Loucy (cell line): ENCODE results near the gene CBX2.
A peak's percentile ranks its signal among the peaks of the same experiment; 100 is the strongest.

Source experiments
- H2AFZ ChIP-seq: fragments of 200-600 bp; sonication (generic); 2 replicates; pipeline ENCODE4 v1.6.0; 2016; ENCODE audit warnings: antibody characterized with exemption, mild to moderate bottlenecking, low read length, moderate library complexity
- H3F3A ChIP-seq: fragments of 200-600 bp; 2 replicates; pipeline ENCODE4 v1.6.0; 2016; ENCODE audit warnings: antibody characterized with exemption, low read depth, mild to moderate bottlenecking
- H3K27me3 ChIP-seq: fragments of 200-600 bp; sonication (generic); 2 replicates; pipeline ENCODE4 v1.6.1; 2014; ENCODE audit warnings: low read length, mild to moderate bottlenecking; ENCODE audit not compliant: insufficient read depth, poor library complexity, severe bottlenecking
- H3K36me3 ChIP-seq: fragments of 200-600 bp; sonication (generic); 2 replicates; pipeline ENCODE4 v1.6.1; 2016; ENCODE audit warnings: low read length; ENCODE audit not compliant: insufficient read depth
- H3K4me1 ChIP-seq: fragments of 200-600 bp; sonication (generic); 2 replicates; pipeline ENCODE4 v1.5.1; 2014; ENCODE audit warnings: low read length, mild to moderate bottlenecking; ENCODE audit not compliant: insufficient read depth, poor library complexity, severe bottlenecking
- H3K4me2 ChIP-seq: fragments of 200-600 bp; sonication (generic); 2 replicates; pipeline ENCODE4 v1.6.0; 2014; ENCODE audit warnings: antibody characterized with exemption, low read length, low read depth, mild to moderate bottlenecking; ENCODE audit not compliant: poor library complexity, severe bottlenecking
- H3K4me3 ChIP-seq: fragments of 200-600 bp; sonication (generic); 2 replicates; pipeline ENCODE4 v1.5.1; 2014; ENCODE audit warnings: low read length, mild to moderate bottlenecking, mixed read lengths; ENCODE audit not compliant: poor library complexity, severe bottlenecking
- H3K79me2 ChIP-seq: fragments of 200-600 bp; sonication (generic); 2 replicates; pipeline ENCODE4 v1.6.1; 2014; ENCODE audit warnings: low read length; ENCODE audit not compliant: insufficient read depth
- H3K9ac ChIP-seq: fragments of 200-600 bp; sonication (generic); 2 replicates; pipeline ENCODE4 v1.6.0; 2014; ENCODE audit warnings: mild to moderate bottlenecking, low read depth, low read length, moderate library complexity; ENCODE audit not compliant: poor library complexity, severe bottlenecking
- H3K9me2 ChIP-seq: fragments of 200-600 bp; sonication (generic); replicated peaks from 2 replicates; pipeline ENCODE4 v1.6.1; 2016; ENCODE audit warnings: low read depth, low read length, mixed read lengths
- H3K9me3 ChIP-seq: fragments of 200-600 bp; sonication (generic); 2 replicates; pipeline ENCODE4 v1.6.1; 2014; ENCODE audit warnings: mild to moderate bottlenecking, antibody characterized with exemption, low read length, low read depth; ENCODE audit not compliant: insufficient read depth
- H4K20me1 ChIP-seq: fragments of 200-600 bp; sonication (generic); 2 replicates; pipeline ENCODE4 v1.6.0; 2014; ENCODE audit warnings: antibody characterized with exemption, low read length, mild to moderate bottlenecking; ENCODE audit not compliant: insufficient read depth, poor library complexity, severe bottlenecking
- EZH2phosphoT487 ChIP-seq: fragments of 200-600 bp; IDR thresholded peaks from 2 replicates; pipeline ENCODE4 v1.6.1; 2018; ENCODE audit warnings: antibody characterized with exemption, mild to moderate bottlenecking, moderate library complexity, borderline replicate concordance
- TF ChIP-seq, protein P1 (sequence below): fragments of 200-600 bp; sonication (generic); conservative IDR thresholded peaks from 2 replicates; pipeline ENCODE4 v1.5.1; 2014; ENCODE audit warnings: mild to moderate bottlenecking, antibody characterized with exemption, low read length

Gene CBX2

DNA sequence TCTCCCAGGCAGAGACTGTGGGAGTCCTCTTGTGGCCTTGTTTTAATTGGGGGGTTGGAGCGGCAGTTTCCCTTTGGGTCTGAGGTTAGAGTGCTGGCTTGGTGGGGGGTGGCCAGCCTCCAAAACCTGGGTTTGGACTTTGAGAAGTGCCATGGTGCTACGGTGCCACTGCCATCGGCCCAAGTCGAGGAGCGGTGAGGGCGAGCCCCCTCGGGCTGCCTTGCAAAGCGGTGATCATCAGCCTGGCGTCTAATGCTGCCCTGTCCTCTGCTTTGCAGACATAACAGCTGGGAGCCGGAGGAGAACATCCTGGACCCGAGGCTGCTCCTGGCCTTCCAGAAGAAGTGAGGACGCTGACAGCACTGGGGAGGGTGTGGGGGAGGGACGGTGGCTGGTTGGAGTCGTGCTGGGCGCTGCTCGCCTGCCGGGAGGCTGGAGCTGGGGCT, 1.2 kb downstream of the CBX2 start:
- peaks cover 54% of the 10 kb centered on the region for H4K20me1 ChIP-seq
- H3K9me3 ChIP-seq, result no peaks in the 10 kb centered on the region
- no peaks in the 10 kb centered on the region for H3K27me3 ChIP-seq
- peaks cover 45% of the 10 kb centered on the region for H3K4me1 ChIP-seq
- no peak overlapping the region for H2AFZ ChIP-seq
- H3F3A ChIP-seq, result peaks cover 2% of the 10 kb centered on the region; the same call in 1 of the 2 replicates
- peak overlapping the region; percentile 78 for H3K9ac ChIP-seq
- H3K79me2 ChIP-seq, result peaks cover 71% of the 10 kb centered on the region
- H3K4me3 ChIP-seq, result peak overlapping the region; percentile 80
- TF ChIP-seq, protein P1, sequence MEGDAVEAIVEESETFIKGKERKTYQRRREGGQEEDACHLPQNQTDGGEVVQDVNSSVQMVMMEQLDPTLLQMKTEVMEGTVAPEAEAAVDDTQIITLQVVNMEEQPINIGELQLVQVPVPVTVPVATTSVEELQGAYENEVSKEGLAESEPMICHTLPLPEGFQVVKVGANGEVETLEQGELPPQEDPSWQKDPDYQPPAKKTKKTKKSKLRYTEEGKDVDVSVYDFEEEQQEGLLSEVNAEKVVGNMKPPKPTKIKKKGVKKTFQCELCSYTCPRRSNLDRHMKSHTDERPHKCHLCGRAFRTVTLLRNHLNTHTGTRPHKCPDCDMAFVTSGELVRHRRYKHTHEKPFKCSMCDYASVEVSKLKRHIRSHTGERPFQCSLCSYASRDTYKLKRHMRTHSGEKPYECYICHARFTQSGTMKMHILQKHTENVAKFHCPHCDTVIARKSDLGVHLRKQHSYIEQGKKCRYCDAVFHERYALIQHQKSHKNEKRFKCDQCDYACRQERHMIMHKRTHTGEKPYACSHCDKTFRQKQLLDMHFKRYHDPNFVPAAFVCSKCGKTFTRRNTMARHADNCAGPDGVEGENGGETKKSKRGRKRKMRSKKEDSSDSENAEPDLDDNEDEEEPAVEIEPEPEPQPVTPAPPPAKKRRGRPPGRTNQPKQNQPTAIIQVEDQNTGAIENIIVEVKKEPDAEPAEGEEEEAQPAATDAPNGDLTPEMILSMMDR, result no peak
- TF ChIP-seq EZH2phosphoT487, result no peak
- peak overlapping the region; percentile 95 for H3K4me2 ChIP-seq
- peaks cover 19% of the 10 kb centered on the region; the same call in 1 of the 2 replicates for H3K36me3 ChIP-seq
- no peaks in the 10 kb centered on the region for H3K9me2 ChIP-seq

DNA sequence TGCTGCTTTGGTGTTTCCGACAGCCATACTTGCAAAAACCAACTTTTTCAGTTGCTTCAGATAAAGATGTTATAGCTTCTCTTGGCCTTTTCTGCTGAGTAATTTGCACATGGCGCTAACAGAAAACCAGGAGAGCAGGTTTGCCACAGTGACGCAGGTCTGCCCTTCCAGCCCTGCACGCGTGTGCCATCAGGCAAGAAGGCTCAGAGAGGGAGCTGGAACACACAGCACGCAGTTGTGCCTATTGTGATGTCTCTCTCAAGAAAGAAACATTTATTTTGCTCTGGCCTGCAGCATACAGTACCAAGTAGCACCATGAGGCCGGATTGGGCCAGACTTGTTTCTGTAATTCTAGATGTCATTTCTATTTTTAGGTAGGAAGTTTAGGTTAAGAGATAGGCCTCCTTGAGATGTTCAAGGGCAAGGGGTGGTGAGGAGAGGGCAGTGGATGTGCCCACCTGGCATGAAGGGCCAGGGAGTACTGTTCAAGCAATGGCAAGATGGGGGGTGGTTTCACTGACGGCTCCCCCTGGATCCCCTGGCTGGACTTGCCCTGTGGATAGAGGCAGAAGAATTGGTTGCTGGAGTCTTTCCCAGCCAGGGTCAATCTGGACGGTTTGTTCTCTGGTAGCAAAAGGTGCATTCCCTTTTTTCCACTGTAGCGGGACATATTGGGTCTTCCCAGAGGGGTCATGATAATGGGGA, 1.9 kb downstream of the CBX2 start:
- Histone ChIP-seq H3K36me3 (peaks cover 26% of the 10 kb centered on the region; the same call in 1 of the 2 replicates), H3K4me2 (peak overlapping the region; percentile 95), H3K4me3 (peak overlapping the region; percentile 80), H3K9ac (peak overlapping the region; percentile 78), H3K79me2 (peaks cover 78% of the 10 kb centered on the region), H4K20me1 (peaks cover 61% of the 10 kb centered on the region), H3K9me2 (no peaks in the 10 kb centered on the region), H3F3A (peaks cover 2% of the 10 kb centered on the region; the same call in 1 of the 2 replicates), H3K9me3 (no peaks in the 10 kb centered on the region), H3K27me3 (no peaks in the 10 kb centered on the region), H3K4me1 (peaks cover 45% of the 10 kb centered on the region), H2AFZ (no peak overlapping the region)
- TF ChIP-seq, protein P1, result no peak
- TF ChIP-seq EZH2phosphoT487, result no peak

DNA sequence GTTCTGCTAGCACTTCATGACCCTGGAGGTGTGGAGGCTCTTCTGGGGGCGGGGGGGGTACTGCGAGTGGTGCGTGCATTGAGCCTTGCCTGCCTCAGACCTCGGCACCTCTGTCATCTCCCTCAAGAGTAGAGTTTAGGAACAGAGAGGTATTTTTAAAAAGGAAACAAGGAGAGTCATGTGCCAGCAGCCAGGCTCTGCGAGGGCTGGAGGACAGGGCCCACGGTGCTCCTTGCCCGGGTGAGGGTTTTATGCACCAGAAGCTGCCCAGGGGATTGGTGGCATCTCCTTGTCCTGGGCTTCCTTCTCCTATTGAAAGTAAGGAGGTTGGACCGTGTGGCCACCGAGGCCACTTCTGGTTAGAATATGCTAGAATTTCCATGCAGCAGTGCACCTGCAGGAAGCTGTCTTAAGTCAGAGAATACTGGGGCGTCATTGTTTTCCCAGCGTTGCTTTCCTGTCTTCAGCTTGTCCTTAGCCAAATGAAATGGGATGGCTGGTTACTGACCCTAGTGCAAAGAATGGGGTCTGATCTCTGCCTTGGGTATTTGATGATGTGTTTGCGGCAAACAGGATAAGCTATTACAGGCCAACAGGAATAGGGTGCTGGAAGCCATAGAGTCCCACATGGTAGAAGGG, 3.2 kb downstream of the CBX2 start:
- H3K9me2 ChIP-seq, result no peaks in the 10 kb centered on the region
- H3K36me3 ChIP-seq, result peaks cover 32% of the 10 kb centered on the region; the same call in 1 of the 2 replicates
- TF ChIP-seq, protein P1, result no peak
- no peak for TF ChIP-seq EZH2phosphoT487
- peaks cover 2% of the 10 kb centered on the region; the same call in 1 of the 2 replicates for H3F3A ChIP-seq
- H3K9me3 ChIP-seq, result no peaks in the 10 kb centered on the region
- H3K4me1 ChIP-seq, result peaks cover 45% of the 10 kb centered on the region
- H3K9ac ChIP-seq, result peak overlapping the region; percentile 78
- H3K27me3 ChIP-seq, result no peaks in the 10 kb centered on the region
- H4K20me1 ChIP-seq, result peaks cover 73% of the 10 kb centered on the region
- H3K4me3 ChIP-seq, result peak overlapping the region; percentile 80
- no peak overlapping the region for H2AFZ ChIP-seq
- H3K79me2 ChIP-seq, result peaks cover 91% of the 10 kb centered on the region
- peak overlapping the region; percentile 95 for H3K4me2 ChIP-seq
